ENCODE data around the gene COPG1.

DNA sequence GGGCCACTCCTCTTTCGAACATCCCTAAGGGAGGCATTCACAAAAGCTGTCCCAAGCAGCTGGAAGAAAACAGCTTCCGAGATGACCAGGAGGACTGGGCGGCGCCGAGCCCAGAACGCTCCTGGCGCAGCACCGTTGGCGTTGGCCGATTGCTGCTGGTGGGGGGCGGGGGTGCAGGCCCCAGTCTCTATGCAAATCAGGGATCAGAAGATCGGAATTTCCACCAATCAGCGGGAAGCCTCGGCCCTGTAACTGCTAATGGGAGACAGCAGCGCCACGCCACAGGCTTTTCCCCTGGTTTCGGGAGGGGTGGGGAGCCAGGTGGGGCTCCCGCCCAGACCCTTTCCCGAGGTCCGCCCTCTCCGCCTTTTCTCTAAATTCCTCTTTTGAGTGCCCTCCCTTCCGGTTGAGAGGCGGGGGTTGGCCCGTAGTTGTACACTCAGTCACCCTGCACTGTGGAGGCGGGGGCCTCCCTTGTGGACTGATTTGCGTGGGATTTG is 56.2 kb downstream of the COPG1 start:
- TF ChIP-seq, protein P1, sequence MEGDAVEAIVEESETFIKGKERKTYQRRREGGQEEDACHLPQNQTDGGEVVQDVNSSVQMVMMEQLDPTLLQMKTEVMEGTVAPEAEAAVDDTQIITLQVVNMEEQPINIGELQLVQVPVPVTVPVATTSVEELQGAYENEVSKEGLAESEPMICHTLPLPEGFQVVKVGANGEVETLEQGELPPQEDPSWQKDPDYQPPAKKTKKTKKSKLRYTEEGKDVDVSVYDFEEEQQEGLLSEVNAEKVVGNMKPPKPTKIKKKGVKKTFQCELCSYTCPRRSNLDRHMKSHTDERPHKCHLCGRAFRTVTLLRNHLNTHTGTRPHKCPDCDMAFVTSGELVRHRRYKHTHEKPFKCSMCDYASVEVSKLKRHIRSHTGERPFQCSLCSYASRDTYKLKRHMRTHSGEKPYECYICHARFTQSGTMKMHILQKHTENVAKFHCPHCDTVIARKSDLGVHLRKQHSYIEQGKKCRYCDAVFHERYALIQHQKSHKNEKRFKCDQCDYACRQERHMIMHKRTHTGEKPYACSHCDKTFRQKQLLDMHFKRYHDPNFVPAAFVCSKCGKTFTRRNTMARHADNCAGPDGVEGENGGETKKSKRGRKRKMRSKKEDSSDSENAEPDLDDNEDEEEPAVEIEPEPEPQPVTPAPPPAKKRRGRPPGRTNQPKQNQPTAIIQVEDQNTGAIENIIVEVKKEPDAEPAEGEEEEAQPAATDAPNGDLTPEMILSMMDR (IDR thresholded peaks at IDR 0.05; ENCODE audit: extremely low read depth in 1 of 2, insufficient read depth in 1 of 2, low read depth in 1 of 2, low read length in 2 of 2): no peak
- TF ChIP-seq EZH2 (IDR thresholded peaks at IDR 0.05; ENCODE audit: borderline replicate concordance, low read depth, low read length, severe bottlenecking) (no peak), MYC (IDR thresholded peaks at IDR 0.05; ENCODE audit: low read depth, low read length) (no peak), FOS (IDR thresholded peaks at IDR 0.05; ENCODE audit: borderline replicate concordance, insufficient read depth, low read length) (no peak), POLR2A (IDR thresholded peaks at IDR 0.05; ENCODE audit: low read depth, low read length) (no peak), POLR2AphosphoS5 (IDR thresholded peaks at IDR 0.05; ENCODE audit: insufficient read depth, low read depth, low read length) (no peak), JUN (IDR thresholded peaks at IDR 0.05; ENCODE audit: borderline replicate concordance, insufficient read depth, insufficient read length, low read depth) (no peak), GATA2 (IDR thresholded peaks at IDR 0.05; ENCODE audit: insufficient read depth, insufficient read length, low read depth, low read length) (no peak)
- TF ChIP-seq, protein P2, sequence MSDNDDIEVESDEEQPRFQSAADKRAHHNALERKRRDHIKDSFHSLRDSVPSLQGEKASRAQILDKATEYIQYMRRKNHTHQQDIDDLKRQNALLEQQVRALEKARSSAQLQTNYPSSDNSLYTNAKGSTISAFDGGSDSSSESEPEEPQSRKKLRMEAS (IDR thresholded peaks at IDR 0.05; ENCODE audit: insufficient read depth, insufficient read length): no peak
